ENCODE measurements around the gene LAG3.
A peak's percentile ranks its signal among the peaks of the same experiment; 100 is the strongest.

Gene LAG3

DNA sequence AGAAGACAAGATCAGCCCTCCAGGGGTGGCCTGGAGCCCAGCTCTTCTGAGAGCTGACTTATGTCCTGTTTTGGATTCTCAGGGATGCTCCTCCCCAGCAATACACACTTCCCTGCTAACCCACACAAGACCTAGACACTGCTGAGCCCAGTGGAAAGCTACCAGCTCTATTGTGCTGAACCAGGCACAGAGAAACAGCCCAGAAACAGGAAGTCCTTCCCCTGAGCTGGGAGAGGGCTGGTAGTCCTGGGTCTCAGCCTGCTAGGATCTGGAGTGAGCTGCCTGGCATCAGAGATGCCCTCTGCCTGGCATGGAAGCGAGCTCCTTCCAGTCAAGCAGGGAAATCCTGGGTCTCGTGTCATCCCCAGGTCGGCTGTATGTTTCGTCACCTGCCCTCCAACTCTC, 1.2 kb upstream of the LAG3 start:
- no peak for DNase-seq (ENCODE audit: low read depth in 2 of 3, low spot score in 2 of 3)

DNA sequence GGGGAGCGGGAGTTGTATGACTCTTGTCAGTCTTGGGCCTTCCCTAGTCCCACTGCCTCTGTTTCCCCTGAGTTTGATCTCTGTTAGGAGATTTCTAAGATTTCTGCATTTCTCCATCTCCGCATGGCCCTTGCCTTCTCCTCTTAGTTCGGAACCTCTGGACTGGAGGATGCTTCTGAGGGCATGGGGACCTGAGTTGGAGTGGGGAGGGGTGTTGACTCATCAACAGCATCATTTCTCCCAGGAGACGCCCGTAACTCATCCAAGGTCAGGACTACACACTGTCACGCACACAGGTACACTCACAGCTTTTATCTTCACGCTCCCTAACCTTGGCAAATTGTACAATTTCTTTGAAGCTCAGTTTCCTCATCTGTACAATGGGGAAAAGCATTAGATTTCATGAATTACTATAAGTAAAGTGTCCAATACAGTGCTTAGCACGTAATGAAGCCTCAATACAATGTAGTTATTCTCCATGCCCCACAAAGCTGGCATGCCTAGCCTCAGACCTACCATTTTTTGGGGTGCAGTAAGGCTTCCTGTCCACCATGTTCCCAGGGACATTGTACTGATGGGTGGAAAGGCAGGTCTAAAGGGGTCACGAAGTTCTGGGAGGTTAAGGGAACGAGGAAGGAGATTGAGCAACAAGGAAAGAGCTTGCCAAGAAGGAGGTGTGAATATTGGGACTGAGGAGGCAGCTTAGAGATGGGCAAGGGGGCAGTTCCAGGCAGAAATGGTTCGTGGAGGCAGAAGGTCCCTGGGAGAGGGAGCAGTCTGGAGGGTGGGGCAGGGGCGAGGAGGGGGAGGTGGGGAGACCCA, 600 bp upstream of the LAG3 start:
- DNase-seq (ENCODE audit: low read depth in 2 of 3, low spot score in 2 of 3): no peak

DNA sequence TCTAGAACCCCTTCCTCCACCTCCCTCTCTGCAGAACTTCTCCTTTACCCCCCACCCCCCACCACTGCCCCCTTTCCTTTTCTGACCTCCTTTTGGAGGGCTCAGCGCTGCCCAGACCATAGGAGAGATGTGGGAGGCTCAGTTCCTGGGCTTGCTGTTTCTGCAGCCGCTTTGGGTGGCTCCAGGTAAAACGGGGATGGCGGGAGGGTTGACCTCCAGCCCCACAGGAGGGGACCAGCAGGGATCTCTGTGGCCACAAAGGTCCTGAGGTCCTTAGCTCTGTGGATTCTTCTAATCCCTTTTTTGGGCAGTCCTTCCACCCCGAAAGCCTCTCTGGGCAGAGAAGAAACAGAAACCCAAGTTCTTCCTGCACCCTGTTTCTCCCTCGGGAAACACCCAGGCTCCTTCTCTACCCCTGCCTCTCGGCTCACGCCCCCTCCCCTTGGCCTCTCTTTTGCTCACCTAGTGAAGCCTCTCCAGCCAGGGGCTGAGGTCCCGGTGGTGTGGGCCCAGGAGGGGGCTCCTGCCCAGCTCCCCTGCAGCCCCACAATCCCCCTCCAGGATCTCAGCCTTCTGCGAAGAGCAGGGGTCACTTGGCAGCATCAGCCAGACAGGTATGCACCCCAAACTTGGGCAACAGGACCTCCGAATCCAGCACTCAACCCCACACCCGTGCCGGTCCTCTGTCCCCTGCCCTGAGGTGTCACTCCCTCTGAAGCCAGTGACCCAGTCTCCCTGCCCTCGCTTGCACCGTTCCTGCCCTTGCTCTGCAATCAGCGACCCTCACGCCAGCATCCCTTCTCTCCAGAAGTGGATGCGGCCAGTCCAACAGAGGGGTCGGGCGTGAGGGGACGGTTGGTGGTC, 638 bp downstream of the LAG3 start:
- no peak for DNase-seq (ENCODE audit: low read depth in 2 of 3, low spot score in 2 of 3)

DNA sequence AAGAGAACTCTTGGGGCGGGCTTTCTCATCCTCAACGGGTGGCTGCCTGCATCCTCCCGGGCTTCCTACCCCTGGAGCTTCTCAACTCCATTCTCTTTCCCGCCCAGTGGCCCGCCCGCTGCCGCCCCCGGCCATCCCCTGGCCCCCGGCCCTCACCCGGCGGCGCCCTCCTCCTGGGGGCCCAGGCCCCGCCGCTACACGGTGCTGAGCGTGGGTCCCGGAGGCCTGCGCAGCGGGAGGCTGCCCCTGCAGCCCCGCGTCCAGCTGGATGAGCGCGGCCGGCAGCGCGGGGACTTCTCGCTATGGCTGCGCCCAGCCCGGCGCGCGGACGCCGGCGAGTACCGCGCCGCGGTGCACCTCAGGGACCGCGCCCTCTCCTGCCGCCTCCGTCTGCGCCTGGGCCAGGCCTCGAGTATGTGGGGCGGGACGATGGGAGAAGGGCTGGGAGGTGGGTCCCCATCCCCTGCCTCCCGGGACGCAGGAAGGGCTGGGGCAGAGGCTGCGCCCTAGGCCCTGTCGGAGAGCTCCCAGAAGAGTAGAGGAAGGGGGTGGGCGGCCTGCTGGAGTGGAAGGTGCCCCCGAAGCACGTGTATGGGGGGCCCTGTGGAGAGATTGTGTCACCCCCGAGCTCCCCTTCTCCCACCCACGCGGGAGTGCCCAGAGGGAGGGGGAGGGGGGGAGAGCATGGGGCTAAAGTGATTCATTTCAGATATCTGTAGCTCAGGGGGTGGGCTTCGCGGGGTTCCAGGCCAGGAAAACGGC, 1.5 kb downstream of the LAG3 start:
- peak in 1 of 3 experiments; percentile 55 for DNase-seq (ENCODE audit: low read depth in 2 of 3, low spot score in 2 of 3)

DNA sequence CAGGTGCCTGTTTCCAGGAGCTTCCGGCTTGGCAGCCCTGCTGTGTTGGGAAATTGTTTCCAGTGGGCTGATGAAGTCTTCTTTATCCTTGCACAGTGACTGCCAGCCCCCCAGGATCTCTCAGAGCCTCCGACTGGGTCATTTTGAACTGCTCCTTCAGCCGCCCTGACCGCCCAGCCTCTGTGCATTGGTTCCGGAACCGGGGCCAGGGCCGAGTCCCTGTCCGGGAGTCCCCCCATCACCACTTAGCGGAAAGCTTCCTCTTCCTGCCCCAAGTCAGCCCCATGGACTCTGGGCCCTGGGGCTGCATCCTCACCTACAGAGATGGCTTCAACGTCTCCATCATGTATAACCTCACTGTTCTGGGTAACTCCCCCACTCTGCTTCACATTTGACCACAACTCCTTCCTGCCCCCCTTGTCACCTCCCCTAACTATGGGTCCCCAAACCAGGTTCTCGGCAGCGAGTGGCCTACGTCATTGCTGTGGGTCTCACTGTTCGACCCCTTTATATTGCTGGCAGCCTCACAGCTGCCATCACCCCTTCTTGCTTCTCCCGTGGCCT, 2.3 kb downstream of the LAG3 start:
- no peak for DNase-seq (ENCODE audit: low read depth in 2 of 3, low spot score in 2 of 3)

DNA sequence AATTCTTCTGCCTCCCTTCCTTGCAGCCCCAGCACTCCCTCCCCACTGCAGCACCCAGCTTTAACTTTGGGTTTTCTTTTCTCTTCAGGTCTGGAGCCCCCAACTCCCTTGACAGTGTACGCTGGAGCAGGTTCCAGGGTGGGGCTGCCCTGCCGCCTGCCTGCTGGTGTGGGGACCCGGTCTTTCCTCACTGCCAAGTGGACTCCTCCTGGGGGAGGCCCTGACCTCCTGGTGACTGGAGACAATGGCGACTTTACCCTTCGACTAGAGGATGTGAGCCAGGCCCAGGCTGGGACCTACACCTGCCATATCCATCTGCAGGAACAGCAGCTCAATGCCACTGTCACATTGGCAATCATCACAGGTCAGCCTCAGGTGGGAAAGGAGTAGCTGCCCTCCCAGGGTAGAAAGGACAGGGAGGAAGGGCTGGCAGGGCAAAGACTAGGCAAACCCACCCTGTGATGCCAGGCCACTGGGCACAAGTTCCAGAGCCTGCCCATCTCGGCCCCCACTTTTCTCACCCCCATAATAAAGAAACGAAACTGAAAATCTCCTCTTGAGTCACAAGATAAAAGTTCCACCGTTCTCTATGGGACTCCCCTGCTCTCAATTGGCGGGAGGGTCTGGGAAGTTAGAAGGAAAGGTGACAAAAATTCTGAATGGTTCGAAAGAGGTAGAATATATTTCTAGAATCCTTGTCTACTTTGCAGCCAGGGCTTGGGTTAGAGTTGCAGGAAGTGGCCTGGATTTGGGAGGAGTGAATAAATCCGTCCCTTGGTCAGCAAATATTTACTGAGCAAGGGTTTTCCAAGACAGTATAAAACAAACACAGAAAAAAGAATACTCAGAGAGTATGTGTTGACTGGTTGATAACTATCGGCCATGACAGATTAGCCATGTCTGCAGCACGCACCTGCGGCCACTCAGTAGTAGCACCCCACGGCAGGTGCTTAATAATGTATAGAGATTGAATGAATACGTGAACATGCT, 3.2 kb downstream of the LAG3 start:
- no peak for DNase-seq (ENCODE audit: low read depth in 2 of 3, low spot score in 2 of 3)

DNA sequence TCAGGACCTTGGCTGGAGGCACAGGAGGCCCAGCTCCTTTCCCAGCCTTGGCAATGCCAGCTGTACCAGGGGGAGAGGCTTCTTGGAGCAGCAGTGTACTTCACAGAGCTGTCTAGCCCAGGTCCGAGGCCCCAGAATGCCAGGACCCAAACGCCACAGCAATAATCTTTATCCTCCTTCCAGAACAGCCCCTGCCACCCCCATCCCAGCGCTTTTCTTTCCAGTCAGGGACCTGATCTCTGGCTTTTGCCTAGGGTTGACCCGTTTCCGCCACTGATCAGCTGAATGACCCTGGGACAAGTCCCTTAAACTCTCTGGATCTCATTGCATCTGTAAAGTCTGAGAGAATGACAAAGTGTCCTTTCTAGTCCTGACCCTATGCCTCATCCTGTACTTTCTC, 5.1 kb downstream of the LAG3 start:
- no peak for DNase-seq (ENCODE audit: low read depth in 2 of 3, low spot score in 2 of 3)

DNA sequence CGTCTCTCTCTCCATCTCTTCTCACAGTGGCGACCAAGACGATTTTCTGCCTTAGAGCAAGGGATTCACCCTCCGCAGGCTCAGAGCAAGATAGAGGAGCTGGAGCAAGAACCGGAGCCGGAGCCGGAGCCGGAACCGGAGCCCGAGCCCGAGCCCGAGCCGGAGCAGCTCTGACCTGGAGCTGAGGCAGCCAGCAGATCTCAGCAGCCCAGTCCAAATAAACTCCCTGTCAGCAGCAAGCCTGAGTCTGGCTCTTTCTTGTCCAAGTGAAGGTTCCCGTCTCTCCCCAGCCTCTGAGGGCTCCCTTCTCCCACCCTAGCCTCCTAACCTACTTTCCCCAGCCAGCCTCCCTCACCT, 5.9 kb downstream of the LAG3 start:
- DNase-seq (ENCODE audit: low read depth in 2 of 3, low spot score in 2 of 3): no peak

DNA sequence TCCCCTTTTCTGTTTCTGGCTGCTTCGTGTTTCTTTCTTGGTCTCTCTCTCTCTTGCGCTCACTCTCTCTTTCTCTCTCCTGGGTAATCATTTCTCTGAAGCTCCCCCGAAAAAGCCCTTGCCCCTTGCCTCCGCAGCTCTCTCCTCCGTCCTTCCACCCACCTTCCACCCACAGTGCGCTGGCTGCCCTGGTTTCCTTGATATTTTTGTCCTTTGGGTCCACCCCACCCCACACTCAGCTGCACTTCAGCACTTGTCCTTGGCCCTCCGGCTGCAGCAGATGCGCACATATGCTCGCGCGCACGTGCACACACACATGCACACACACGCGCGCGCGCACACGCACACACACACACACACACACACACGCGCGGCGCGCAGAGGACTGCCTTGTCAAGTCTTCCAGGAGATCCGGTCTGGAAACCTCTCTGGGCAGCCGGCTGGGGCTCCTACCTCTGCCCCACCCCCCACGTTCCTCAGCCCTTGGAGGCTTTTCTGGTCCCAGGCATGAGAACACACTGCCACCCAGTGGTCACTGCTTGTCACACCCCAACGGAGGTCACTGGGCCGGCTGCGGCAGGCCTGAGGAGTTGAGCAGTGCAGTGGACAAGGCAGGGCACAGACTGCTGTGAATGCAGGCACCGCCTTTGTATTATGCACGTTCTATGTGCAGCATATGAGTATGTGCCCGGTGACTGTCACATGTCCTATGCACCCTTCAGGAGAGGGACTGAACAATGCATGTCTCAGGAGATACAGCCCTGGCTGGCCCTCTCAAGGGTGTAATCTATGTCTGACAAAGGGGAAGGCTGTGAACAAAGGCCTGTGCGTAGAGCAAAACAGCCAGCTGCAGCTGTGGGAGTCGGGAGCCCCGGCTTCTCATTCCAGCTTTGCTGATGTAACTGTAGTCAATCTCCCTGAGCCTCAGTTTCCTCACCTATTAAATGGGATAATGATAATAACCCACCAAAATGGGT, 6.5 kb downstream of the LAG3 start:
- peak; percentile 72 to 87 (median 75) for DNase-seq (ENCODE audit: low read depth in 2 of 3, low spot score in 2 of 3)

DNA sequence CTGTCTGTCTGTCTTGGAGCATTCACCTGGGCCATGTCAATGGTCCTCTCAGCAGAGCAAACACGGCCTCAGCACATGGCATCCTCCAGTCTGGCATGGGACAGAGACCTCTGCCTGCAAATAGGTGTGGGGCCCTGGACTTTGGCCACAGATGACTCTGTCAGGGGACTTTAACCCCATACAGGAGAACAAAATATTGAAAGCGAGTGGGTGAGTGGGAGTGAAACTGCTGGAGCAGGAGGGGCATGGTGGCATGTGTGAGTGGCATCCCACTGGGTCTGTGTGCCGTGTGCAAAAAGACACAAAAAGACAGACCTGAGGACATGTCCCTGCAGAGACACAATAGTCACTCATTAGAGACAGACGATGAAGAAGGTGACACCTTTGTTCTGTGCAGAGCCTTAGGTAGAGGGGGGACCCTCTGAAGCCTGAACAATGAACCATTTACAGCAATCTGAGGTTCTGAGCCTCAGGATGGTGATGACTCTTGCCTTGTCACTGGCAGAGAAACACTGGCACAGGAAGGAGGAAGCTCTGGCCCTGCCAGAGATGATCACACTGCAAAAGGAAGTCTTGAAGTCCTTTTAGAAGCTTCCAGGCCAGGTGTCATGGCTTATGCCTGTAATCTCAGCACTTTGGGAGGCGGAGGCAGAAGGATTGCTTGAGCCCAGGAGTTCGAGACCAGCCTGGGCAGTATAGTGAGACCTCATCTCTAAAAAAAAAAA, 7.5 kb downstream of the LAG3 start:
- DNase-seq (ENCODE audit: low read depth in 2 of 3, low spot score in 2 of 3): no peak

DNA sequence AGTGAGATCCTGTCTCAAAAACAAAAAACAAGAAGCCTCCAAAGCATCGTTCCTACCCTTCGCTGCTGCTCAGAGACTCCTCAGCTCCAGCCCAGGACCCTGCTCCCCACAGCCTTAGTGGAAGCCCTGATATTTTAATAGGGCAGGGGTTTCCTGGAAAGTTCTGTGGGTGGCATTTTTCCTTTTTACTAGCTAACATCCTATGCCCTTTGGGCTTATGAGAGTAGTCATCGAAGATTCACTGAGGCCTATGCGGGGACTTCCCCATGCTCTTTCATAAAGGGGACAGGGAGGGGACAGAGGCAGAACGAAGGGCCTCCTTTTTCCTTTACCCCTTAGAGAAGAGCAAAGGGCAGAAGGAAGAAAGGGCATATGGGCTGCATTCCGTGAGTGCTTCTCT, 8.3 kb downstream of the LAG3 start:
- no peak for DNase-seq (ENCODE audit: low read depth in 2 of 3, low spot score in 2 of 3)

DNA sequence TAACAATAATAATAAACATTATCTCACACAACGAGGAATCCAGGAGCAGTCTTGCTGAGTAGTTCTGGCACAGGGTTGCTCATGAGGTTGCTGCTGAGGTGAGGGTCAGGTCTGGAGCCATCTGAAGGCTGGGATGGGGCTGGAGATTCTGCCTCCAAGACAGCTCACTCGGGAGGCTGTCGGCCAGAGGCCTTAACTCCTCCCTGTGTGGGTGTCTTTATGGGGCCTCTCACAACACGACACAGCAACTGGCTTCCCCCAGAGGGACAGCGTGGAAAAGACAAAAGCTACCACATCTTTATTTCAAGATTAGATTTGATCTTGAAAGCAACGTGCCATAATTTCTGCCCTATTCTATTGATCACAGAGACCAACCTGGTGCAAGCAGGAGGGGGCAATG, 9.8 kb downstream of the LAG3 start:
- DNase-seq (ENCODE audit: low read depth in 2 of 3, low spot score in 2 of 3): no peak

DNA sequence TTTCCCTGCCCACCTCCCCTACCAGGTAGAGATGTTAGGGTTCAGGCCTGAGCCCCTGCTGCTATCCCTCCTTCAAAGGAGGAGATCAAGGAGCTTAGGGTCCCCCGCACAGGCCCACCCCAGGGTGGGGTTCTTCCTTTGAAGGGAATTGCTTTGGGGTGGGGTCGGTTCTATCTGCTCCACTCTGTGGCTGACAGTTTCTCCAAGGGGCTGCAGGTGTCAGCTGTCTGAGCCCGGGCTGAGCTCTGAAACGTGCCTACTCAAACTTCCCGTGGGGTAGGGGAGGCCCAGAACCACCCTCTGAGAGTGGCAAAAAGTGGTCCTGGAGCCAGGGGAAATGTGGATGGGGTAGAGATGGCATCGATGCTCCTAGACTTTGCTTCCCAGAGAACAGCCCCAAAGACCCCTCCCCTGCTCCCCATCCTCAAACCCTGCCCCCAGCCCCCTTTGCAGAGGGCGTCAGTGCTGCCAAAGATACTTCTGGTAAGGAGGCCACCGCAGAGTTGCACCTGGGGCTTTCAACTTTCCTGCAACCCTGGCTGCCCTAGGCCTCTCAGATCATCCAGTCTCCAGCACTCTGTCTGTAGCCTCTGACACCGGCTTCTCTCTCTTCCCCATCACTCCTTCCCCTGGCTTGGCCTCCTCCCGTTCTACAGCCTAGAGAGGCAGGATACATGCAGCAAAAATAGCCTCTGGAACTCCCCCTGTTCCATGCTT, 10.7 kb downstream of the LAG3 start:
- no peak for DNase-seq (ENCODE audit: low read depth in 2 of 3, low spot score in 2 of 3)

DNA sequence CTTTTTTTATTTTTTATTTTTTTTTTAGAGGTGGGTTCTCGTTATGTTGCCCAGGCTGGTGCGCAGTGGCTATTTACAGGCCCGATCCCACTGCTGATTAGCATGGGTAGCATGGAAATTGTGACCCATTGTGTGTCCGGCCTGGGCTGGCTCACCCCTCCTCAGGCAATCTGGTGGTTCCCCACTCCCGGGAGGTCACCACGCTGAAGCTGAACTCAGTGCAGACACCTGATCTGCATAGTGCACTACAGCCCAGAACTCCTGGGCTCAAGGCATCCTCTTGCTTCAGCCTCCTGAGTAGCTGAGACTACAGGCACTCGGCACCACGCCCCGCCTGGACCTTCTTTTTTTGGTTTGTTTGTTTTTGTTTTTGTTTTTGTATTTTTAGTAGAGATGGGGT, 11.5 kb downstream of the LAG3 start:
- no peak for DNase-seq (ENCODE audit: low read depth in 2 of 3, low spot score in 2 of 3)

DNA sequence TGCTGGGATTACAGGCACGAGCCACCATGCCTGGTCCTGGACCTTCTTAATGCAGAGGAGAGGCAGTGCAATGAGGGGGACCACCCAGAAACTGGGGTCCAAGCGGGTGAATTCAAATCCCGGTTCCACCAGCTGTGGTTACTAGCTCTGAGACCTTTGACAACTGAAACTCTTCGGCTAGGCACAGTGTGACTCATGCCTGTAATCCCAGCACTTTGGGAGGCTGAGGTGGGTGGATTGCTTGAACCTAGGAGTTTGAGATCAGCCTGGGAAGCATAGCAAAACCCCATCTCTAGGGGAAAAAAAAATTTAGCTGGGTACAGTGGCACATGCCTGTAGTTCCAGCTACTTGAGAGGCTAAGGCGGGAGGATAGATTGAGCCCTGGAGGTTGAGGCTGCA, 12.0 kb downstream of the LAG3 start:
- no peak for DNase-seq (ENCODE audit: low read depth in 2 of 3, low spot score in 2 of 3)

DNA sequence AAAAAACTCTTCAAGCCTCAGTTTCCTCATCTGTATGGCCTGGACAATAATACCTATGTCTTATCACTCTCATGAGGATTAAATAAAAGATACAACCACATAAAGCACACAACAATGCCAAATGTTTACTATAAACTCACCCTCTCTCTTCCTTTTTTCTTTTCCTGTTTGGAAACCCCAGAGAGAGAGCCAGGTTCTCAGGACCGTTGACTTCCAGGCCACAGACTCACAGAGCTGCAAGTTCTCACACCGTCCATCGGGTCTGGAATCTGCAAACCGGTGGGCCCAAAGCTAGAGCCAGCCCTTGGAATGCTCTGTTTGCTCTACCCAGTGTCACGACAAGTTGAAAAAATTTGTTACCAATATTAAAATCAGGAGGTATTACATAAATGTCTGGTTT, 12.4 kb downstream of the LAG3 start:
- no peak for DNase-seq (ENCODE audit: low read depth in 2 of 3, low spot score in 2 of 3)

DNA sequence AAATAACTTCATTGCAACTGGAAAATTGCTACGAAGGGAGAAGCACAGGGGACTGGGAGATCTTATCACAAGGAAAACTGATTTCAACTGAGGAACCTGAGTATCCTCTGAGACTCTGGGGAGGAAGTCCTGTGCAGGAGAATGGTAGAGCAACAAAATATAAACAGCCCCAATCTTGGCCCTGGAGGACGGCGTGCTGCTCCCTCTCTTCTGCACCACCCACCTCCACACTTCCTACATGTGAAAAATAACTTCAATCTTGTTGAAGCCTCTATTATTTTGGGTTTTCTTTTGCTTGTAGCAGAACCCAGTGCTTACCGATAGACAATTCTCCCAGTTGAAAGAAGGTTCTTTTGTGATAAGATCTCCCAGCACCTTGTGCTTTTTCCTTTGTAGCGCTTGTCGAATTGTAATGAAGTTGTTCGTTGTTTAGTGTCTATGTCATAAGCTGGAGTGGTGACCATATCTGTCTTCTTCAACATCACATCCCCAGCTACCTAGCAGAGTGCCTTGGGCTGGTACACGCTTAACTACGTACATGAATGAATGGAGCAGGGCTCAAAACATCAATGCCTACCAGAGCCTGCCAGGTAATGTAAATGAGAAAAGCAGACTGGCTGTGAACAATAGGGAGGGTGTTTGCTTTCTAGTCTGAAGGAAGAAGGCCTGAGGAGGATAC, 14.2 kb downstream of the LAG3 start:
- DNase-seq (ENCODE audit: low read depth in 2 of 3, low spot score in 2 of 3): no peak
